OCI-LY1 (cell line): ENCODE data around the gene MFF.

Experiments
- H2AFZ ChIP-seq: fragments of 200-600 bp; sonication (generic), shearing (Covaris generic); 2 replicates; pipeline ENCODE4 v1.6.0; 2014; ENCODE audit warnings: antibody characterized with exemption, mild to moderate bottlenecking, low read length
- H3F3A ChIP-seq: fragments of 200-600 bp; sonication (generic), shearing (Covaris generic); 2 replicates; pipeline ENCODE4 v1.6.0; 2014; ENCODE audit warnings: mild to moderate bottlenecking, antibody characterized with exemption, low read length, moderate library complexity; ENCODE audit not compliant: insufficient read depth
- H3K27ac ChIP-seq: fragments of 200-600 bp; sonication (generic); 2 replicates; pipeline ENCODE4 v1.5.1; 2014; ENCODE audit warnings: low read length, mixed run types, mild to moderate bottlenecking, low read depth; ENCODE audit not compliant: poor library complexity, severe bottlenecking
- H3K27me3 ChIP-seq: fragments of 200-600 bp; sonication (generic); 2 replicates; pipeline ENCODE4 v1.6.0; 2014; ENCODE audit warnings: antibody characterized with exemption, mild to moderate bottlenecking, low read length, moderate library complexity; ENCODE audit not compliant: insufficient read depth
- H3K36me3 ChIP-seq: fragments of 200-600 bp; sonication (generic); 2 replicates; pipeline ENCODE4 v1.6.1; 2014; ENCODE audit warnings: mild to moderate bottlenecking, antibody characterized with exemption, low read length, moderate library complexity, mixed read lengths; ENCODE audit not compliant: insufficient read depth
- H3K4me1 ChIP-seq: fragments of 200-600 bp; sonication (generic); 2 replicates; pipeline ENCODE4 v1.5.1; 2014; ENCODE audit warnings: mild to moderate bottlenecking, low read length, moderate library complexity; ENCODE audit not compliant: insufficient read depth, severe bottlenecking
- H3K4me2 ChIP-seq: fragments of 200-600 bp; sonication (generic), shearing (Covaris generic); 2 replicates; pipeline ENCODE4 v1.6.1; 2014; ENCODE audit warnings: low read length
- H3K4me3 ChIP-seq: fragments of 200-600 bp; sonication (generic); 2 replicates; pipeline ENCODE4 v1.5.1; 2014; ENCODE audit warnings: low read length, low read depth, mild to moderate bottlenecking, mixed read lengths; ENCODE audit not compliant: poor library complexity, severe bottlenecking
- H3K79me2 ChIP-seq: fragments of 200-600 bp; shearing (Covaris generic); 2 replicates; pipeline ENCODE4 v1.6.1; 2016; ENCODE audit warnings: mixed run types, low read length, mixed read lengths; ENCODE audit not compliant: insufficient read depth
- H3K9ac ChIP-seq: fragments of 200-600 bp; sonication (generic), shearing (Covaris generic); 2 replicates; pipeline ENCODE4 v1.6.1; 2014; ENCODE audit warnings: mild to moderate bottlenecking, low read length, mixed read lengths
- H3K9me2 ChIP-seq: fragments of 200-600 bp; sonication (generic), shearing (Covaris generic); 2 replicates; pipeline ENCODE4 v1.6.1; 2014; ENCODE audit warnings: low read depth, mild to moderate bottlenecking, low read length, mixed read lengths
- H3K9me3 ChIP-seq: fragments of 200-600 bp; shearing (Covaris generic); 2 replicates; pipeline ENCODE4 v1.6.1; 2014; ENCODE audit warnings: low read length, mixed read lengths
- H4K20me1 ChIP-seq: fragments of 200-600 bp; sonication (generic), shearing (Covaris generic); 2 replicates; pipeline ENCODE4 v1.6.0; 2016; ENCODE audit warnings: mild to moderate bottlenecking, low read length; ENCODE audit not compliant: insufficient read depth
- EZH2 ChIP-seq: fragments of 200-600 bp; sonication (generic), shearing (Covaris generic); IDR thresholded peaks from 2 replicates; pipeline ENCODE4 v1.8.0; 2017; ENCODE audit warnings: borderline replicate concordance, mixed run types, mild to moderate bottlenecking, antibody characterized with exemption, low read length, moderate library complexity, mixed read lengths
- TF ChIP-seq, protein P1 (sequence below): fragments of 200-600 bp; sonication (generic), shearing (Covaris generic); IDR thresholded peaks from 2 replicates; pipeline ENCODE4 v1.5.1; 2017; ENCODE audit warnings: mild to moderate bottlenecking, antibody characterized with exemption, low read length, moderate library complexity, mixed read lengths

MFF gene

DNA sequence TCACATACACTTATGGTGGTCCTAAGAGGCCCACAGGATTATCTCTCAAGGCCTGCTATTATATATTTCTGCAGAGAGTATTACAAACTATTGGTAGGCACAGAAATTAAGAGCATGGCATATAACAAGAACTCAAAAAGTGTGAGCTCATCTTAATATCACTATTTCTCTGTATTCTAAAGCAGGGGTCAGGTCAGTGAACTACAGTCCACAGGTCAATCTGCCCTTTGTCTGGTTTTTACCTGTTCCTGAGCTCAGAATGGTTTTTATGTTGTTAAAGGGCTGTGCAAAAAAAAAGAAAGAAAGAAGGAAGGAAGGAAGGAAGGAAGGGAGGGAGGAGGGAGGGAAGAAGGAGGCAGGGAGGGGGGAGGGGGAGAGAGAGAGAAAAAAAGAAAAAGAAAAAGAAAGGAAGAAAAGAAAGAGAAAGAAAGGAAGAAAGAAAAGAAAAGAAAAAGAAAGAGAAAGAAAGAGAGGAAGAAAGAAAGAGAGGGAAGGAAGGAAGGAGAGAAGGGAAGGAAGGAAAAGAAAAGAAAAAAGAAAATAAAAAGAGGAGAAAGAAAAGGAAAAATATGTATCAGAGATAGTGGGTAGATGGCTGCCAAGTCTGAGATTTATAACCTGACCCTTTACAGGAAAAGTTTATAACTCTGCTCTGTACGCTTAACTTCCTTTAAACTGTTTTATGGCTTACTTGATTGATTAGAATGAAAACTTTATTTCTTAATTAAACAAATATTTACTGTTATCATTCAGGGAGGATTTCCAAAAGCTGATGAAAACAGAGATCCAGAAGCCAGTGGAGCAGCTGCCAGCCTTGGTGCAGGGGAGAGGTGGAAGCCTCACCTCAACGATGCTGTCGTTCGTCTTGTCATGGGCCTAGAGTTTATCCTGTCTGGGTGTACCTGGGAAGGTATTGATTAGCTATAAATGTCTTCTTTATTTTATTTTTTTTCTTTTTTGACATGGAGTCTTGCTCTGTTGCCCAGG is 73.9 kb downstream of the MFF start:
- Histone ChIP-seq H3K4me1 (no peaks in the 10 kb centered on the region), H3K4me3 (no peak overlapping the region), H3K79me2 (no peaks in the 10 kb centered on the region), H2AFZ (no peak overlapping the region), H3K27me3 (no peaks in the 10 kb centered on the region), H3K27ac (no peak overlapping the region), H4K20me1 (no peaks in the 10 kb centered on the region), H3F3A (no peaks in the 10 kb centered on the region), H3K9ac (no peak overlapping the region), H3K36me3 (no peaks in the 10 kb centered on the region), H3K9me2 (no peaks in the 10 kb centered on the region), H3K9me3 (no peaks in the 10 kb centered on the region), H3K4me2 (no peak overlapping the region)
- no peak for TF ChIP-seq EZH2
- TF ChIP-seq, protein P1, sequence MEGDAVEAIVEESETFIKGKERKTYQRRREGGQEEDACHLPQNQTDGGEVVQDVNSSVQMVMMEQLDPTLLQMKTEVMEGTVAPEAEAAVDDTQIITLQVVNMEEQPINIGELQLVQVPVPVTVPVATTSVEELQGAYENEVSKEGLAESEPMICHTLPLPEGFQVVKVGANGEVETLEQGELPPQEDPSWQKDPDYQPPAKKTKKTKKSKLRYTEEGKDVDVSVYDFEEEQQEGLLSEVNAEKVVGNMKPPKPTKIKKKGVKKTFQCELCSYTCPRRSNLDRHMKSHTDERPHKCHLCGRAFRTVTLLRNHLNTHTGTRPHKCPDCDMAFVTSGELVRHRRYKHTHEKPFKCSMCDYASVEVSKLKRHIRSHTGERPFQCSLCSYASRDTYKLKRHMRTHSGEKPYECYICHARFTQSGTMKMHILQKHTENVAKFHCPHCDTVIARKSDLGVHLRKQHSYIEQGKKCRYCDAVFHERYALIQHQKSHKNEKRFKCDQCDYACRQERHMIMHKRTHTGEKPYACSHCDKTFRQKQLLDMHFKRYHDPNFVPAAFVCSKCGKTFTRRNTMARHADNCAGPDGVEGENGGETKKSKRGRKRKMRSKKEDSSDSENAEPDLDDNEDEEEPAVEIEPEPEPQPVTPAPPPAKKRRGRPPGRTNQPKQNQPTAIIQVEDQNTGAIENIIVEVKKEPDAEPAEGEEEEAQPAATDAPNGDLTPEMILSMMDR: no peak

DNA sequence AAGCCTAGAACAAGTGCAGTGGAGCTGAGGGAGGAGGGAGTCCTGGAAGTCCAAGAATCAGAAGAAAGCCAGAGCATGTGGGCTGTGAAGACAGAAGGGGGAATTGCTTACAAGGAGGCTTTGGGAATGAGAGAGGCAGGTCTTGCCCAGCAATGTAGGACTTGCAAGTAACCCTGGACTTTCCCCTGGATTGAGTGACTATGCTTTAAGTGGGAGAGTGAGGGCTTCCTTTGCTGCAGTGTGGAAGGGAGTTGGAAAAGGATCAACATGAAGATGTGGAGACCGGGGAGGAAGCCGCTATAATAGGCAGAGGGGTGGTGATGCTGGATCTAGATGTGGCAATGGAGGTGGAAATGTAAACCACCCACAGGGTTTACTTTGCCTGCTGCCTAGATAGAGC is 76.5 kb downstream of the MFF start:
- H3K27ac ChIP-seq: no peak overlapping the region
- H3K4me1 ChIP-seq: no peaks in the 10 kb centered on the region

DNA sequence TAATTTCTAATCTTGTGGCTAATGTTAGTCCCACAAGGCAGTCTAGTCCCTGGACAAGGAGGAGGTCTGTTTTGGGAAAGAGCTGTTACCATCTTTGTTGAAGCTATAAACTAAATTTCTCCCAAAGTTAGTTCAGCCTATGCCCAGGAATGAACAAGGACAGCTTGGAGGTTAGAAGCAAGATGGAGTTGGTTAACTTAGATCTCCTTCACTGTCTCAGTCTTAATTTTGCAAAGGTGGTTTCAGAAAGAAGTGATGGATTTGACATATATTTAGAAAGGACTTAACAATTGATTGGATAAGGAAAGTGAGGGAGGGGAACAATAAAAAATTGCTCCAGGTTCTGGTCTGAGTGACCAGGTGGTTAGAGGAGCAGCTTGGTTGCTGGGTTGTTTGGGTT is 77.3 kb downstream of the MFF start:
- Histone ChIP-seq H3K79me2 (no peaks in the 10 kb centered on the region), H3K9me3 (no peaks in the 10 kb centered on the region), H3K4me1 (no peaks in the 10 kb centered on the region), H3K36me3 (no peaks in the 10 kb centered on the region), H4K20me1 (no peaks in the 10 kb centered on the region), H3K4me3 (no peak overlapping the region), H3F3A (no peaks in the 10 kb centered on the region), H3K27me3 (no peaks in the 10 kb centered on the region), H3K9ac (no peak overlapping the region), H3K27ac (no peak overlapping the region), H3K9me2 (no peaks in the 10 kb centered on the region), H3K4me2 (no peak overlapping the region), H2AFZ (no peak overlapping the region)
- TF ChIP-seq, protein P1: no peak
- no peak for TF ChIP-seq EZH2

More for the DNA sequence above, 76.5 kb downstream of the MFF start:
- no peak overlapping the region for H2AFZ ChIP-seq
- no peaks in the 10 kb centered on the region for H3K9me3 ChIP-seq
- H3F3A ChIP-seq: no peaks in the 10 kb centered on the region
- H4K20me1 ChIP-seq: no peaks in the 10 kb centered on the region
- H3K79me2 ChIP-seq: no peaks in the 10 kb centered on the region
- no peaks in the 10 kb centered on the region for H3K36me3 ChIP-seq
- H3K9me2 ChIP-seq: no peaks in the 10 kb centered on the region
- H3K4me3 ChIP-seq: no peak overlapping the region
- TF ChIP-seq, protein P1: no peak
- no peak for TF ChIP-seq EZH2
- H3K27me3 ChIP-seq: no peaks in the 10 kb centered on the region
- no peak overlapping the region for H3K4me2 ChIP-seq
- no peak overlapping the region for H3K9ac ChIP-seq
